ENCODE measurements around the gene DEK.
"Not testable (repeated sequence)": the region's sequence is repeated elsewhere in the genome, so short reads cannot be mapped to it uniquely, and the experiment has no call there.

DEK gene, protein sequence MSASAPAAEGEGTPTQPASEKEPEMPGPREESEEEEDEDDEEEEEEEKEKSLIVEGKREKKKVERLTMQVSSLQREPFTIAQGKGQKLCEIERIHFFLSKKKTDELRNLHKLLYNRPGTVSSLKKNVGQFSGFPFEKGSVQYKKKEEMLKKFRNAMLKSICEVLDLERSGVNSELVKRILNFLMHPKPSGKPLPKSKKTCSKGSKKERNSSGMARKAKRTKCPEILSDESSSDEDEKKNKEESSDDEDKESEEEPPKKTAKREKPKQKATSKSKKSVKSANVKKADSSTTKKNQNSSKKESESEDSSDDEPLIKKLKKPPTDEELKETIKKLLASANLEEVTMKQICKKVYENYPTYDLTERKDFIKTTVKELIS

DNA sequence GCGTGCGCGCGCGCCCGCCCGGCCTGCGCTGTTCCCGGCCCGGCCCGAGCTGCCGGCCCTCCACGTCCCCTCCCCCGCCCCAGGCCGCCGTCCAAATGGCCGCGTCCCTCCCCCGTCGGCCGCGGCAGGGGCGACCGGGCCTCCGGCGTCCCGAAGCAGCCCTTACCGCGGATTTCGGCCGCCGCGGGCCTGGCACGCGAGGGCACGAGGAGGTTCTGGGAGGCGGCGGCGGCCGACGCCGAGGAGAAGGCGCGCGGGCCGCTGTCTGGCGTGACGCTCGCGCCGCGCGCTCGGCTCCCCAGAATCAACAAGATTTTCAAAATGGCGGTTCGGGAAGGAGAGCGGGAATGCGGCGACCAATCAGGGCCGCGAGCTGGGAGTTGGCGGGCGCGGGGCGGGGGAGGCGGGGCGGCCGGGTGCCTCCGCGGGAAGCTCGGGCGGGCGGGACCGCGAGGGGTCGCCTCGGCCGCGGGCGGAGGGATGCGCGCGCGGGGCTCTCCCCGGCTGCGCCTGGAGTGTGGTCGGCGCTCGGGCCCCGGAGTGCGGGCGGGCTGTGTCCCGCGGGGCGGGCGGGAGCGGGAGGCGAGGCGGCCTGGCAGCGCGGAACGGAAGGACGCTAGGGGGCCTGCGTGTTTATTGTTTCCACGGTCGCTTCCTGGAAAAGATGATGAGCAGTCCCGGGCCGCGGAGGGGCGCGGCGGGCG lies at the start of gene DEK:
TSS of gene DEK (minus strand) at position 312 of the 704 bp plus-strand sequence. CDS start 543 bp downstream, outside the sequence.
- H3K79me2 ChIP-seq (ENCODE audit: insufficient read depth, low read depth) = peaks cover 43% of the 10 kb centered on the region
- H3K27me3 ChIP-seq (ENCODE audit: insufficient read depth, low read depth) = no peaks in the 10 kb centered on the region
- peak within 1 kb of the TSS; percentile 84 for H3K9ac ChIP-seq
- H2AFZ ChIP-seq (ENCODE audit: low read depth) = peak within 1 kb of the TSS; percentile 96
- H3K4me1 ChIP-seq (ENCODE audit: low read depth, poor library complexity, severe bottlenecking) = peaks cover 51% of the 10 kb centered on the region
- peak within 1 kb of the TSS; percentile 97 for H3K4me2 ChIP-seq
- no peak within 1 kb of the TSS for H3K4me3 ChIP-seq (IDR thresholded peaks at IDR 0.05; ENCODE audit: insufficient read depth, low read depth, low read length)
- H3K27ac ChIP-seq = peak within 1 kb of the TSS; percentile 85
- no peaks in the 10 kb centered on the region; the same call in 1 of the 2 replicates for H3K36me3 ChIP-seq (ENCODE audit: insufficient read depth)
- H4K20me1 ChIP-seq (ENCODE audit: insufficient read depth) = peaks cover 8% of the 10 kb centered on the region
- TF ChIP-seq CTCF (conservative IDR thresholded peaks at IDR 0.05; ENCODE audit: low read depth, low read length) = no peak; the same call in 1 of the 2 replicates

DNA sequence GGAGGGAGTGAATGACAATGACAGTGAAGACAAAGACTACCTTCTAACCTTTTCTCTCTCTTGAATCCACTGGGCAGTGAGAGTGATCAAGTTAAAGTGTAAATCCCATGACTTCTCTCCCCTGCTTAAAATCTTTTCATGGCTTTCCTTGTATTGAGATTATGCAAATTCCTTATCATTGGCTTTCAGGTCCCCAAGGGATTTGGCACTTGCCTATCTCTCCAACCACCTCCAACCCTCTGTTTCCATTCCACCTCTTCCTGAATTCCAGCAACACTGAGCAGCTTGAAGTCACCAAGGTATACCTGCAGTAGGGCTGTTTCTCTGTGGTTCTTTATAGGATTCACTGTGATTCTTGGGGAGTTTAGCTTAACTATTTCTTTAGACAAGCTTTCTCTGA lies 48.0 kb upstream of the DEK start:
- no peak overlapping the region for H3K9ac ChIP-seq
- no peaks in the 10 kb centered on the region for H4K20me1 ChIP-seq (ENCODE audit: insufficient read depth)
- H3K27me3 ChIP-seq (ENCODE audit: insufficient read depth, low read depth) = no peaks in the 10 kb centered on the region
- no peak overlapping the region for H3K4me3 ChIP-seq (IDR thresholded peaks at IDR 0.05; ENCODE audit: insufficient read depth, low read depth, low read length)
- no peak for TF ChIP-seq CTCF (conservative IDR thresholded peaks at IDR 0.05; ENCODE audit: low read depth, low read length)
- no peaks in the 10 kb centered on the region for H3K36me3 ChIP-seq (ENCODE audit: insufficient read depth)
- no peaks in the 10 kb centered on the region for H3K4me1 ChIP-seq (ENCODE audit: low read depth, poor library complexity, severe bottlenecking)
- no peaks in the 10 kb centered on the region for H3K79me2 ChIP-seq (ENCODE audit: insufficient read depth, low read depth)
- H2AFZ ChIP-seq (ENCODE audit: low read depth) = no peak overlapping the region
- no peak overlapping the region for H3K27ac ChIP-seq
- no peak overlapping the region for H3K4me2 ChIP-seq

DNA sequence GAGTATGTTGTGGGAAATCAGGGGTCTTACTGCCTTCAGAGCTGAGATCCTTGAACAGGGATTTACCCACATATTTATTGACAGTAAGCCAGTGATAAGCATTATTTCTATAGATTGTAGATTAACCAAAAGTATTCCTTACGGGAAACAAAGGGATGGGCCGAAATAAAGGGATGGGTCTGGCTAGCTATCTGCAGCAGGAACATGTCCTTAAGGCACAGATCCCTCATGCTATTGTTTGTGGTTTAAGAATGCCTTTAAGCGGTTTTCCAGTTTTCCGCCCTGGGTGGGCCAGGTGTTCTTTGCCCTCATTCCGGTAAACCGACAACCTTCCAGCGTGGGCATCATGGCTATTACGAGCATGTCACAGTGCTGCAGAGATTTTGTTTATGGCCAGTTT lies 45.7 kb upstream of the DEK start:
- H3K4me3 ChIP-seq (IDR thresholded peaks at IDR 0.05; ENCODE audit: insufficient read depth, low read depth, low read length); H3K79me2 ChIP-seq (ENCODE audit: insufficient read depth, low read depth); H3K27ac ChIP-seq; H2AFZ ChIP-seq (ENCODE audit: low read depth); H3K4me1 ChIP-seq (ENCODE audit: low read depth, poor library complexity, severe bottlenecking); H3K36me3 ChIP-seq (ENCODE audit: insufficient read depth); H3K4me2 ChIP-seq; H3K27me3 ChIP-seq (ENCODE audit: insufficient read depth, low read depth); H4K20me1 ChIP-seq (ENCODE audit: insufficient read depth); H3K9ac ChIP-seq: not testable (repeated sequence)

GRCh38 chr6:18309046-18309445 lies 44.7 kb upstream of the DEK start:
- Histone ChIP-seq H3K4me1 (ENCODE audit: low read depth, poor library complexity, severe bottlenecking) (no peaks in the 10 kb centered on the region), H3K79me2 (ENCODE audit: insufficient read depth, low read depth) (no peaks in the 10 kb centered on the region), H2AFZ (ENCODE audit: low read depth) (no peak overlapping the region), H3K4me3 (IDR thresholded peaks at IDR 0.05; ENCODE audit: insufficient read depth, low read depth, low read length) (no peak overlapping the region), H3K4me2 (no peak overlapping the region), H3K27ac (no peak overlapping the region), H3K9ac (no peak overlapping the region), H3K27me3 (ENCODE audit: insufficient read depth, low read depth) (no peaks in the 10 kb centered on the region), H4K20me1 (ENCODE audit: insufficient read depth) (no peaks in the 10 kb centered on the region), H3K36me3 (ENCODE audit: insufficient read depth) (no peaks in the 10 kb centered on the region)
- no peak for TF ChIP-seq CTCF (conservative IDR thresholded peaks at IDR 0.05; ENCODE audit: low read depth, low read length)
